ENCODE measurements around the gene ZFP36L1. TPM values are rescaled to one million over a fixed set of nuclear protein-coding genes. Genes with fewer than 3 reads are reported as not detected.

ZFP36L1 gene
- total and polyA plus RNA-seq, 9 of the 15 experiments (the other 6 are each of a cell fraction or from before 2014, with no cell fraction given) = 1.3 to 26.6 (median 3.7) TPM

- TF ChIP-seq EP300 (IDR thresholded peaks at IDR 0.05; ENCODE audit: low read length) (peak; percentile 25; the same call in 1 of the 2 replicates), RUNX1 (IDR thresholded peaks at IDR 0.05; ENCODE audit: low read depth) (no peak), ZMIZ1 (IDR thresholded peaks at IDR 0.05; ENCODE audit: low read depth in 2 of 2, low read length in 2 of 2) (no peak), ETV1 (tag; conservative IDR thresholded peaks at IDR 0.05; ENCODE audit: low read depth) (peak; percentile 80), CXXC5 (CRISPR knock-in tag; IDR thresholded peaks at IDR 0.05) (peak; percentile 51), REST (IDR thresholded peaks at IDR 0.05; ENCODE audit: borderline replicate concordance) (peak; percentile 49; the same call in 1 of the 2 replicates), REST (CRISPR knock-in tag; IDR thresholded peaks at IDR 0.05; ENCODE audit: low read depth) (no peak), SIN3B (IDR thresholded peaks at IDR 0.05; ENCODE audit: low read depth) (peak; percentile 46; the same call in 1 of the 2 replicates)
- TF ChIP-seq, protein P1, sequence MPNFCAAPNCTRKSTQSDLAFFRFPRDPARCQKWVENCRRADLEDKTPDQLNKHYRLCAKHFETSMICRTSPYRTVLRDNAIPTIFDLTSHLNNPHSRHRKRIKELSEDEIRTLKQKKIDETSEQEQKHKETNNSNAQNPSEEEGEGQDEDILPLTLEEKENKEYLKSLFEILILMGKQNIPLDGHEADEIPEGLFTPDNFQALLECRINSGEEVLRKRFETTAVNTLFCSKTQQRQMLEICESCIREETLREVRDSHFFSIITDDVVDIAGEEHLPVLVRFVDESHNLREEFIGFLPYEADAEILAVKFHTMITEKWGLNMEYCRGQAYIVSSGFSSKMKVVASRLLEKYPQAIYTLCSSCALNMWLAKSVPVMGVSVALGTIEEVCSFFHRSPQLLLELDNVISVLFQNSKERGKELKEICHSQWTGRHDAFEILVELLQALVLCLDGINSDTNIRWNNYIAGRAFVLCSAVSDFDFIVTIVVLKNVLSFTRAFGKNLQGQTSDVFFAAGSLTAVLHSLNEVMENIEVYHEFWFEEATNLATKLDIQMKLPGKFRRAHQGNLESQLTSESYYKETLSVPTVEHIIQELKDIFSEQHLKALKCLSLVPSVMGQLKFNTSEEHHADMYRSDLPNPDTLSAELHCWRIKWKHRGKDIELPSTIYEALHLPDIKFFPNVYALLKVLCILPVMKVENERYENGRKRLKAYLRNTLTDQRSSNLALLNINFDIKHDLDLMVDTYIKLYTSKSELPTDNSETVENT (CRISPR knock-in tag; IDR thresholded peaks at IDR 0.05) = no peak
These were observed 31.9 kb upstream of the ZFP36L1 start (continued) for GRCh38 chr14:68824517-68825347.
